ENCODE data around the gene AGR2.

AGR2 gene

GRCh38 chr7:16839646-16840045, 34.8 kb upstream of the AGR2 start:
- TF ChIP-seq EGR1 (IDR thresholded peaks at IDR 0.05) = no peak
- no peak for TF ChIP-seq FOXM1 (IDR thresholded peaks at IDR 0.05; ENCODE audit: borderline replicate concordance, low read depth)
- no peak for TF ChIP-seq CEBPB (IDR thresholded peaks at IDR 0.05)
- no peak for TF ChIP-seq EP300 (IDR thresholded peaks at IDR 0.05; ENCODE audit: borderline replicate concordance)
- TF ChIP-seq TEAD4 (IDR thresholded peaks at IDR 0.05) = no peak
- TF ChIP-seq NFIC (IDR thresholded peaks at IDR 0.05) = no peak
- no peak for TF ChIP-seq MAX (IDR thresholded peaks at IDR 0.05)
- no peak for TF ChIP-seq TAF1 (IDR thresholded peaks at IDR 0.05; ENCODE audit: low read depth)
- no peak for TF ChIP-seq CREB1 (IDR thresholded peaks at IDR 0.05; ENCODE audit: low read depth)
- TF ChIP-seq YY1 (IDR thresholded peaks at IDR 0.05; ENCODE audit: low read depth) = no peak
- no peak for TF ChIP-seq REST (IDR thresholded peaks at IDR 0.05; ENCODE audit: low read depth)
- TF ChIP-seq RAD21 (IDR thresholded peaks at IDR 0.05; ENCODE audit: low read depth) = no peak
- TF ChIP-seq TCF12 (IDR thresholded peaks at IDR 0.05; ENCODE audit: low read depth) = no peak
- no peak for TF ChIP-seq USF1 (IDR thresholded peaks at IDR 0.05)
- no peak for TF ChIP-seq ZBTB7A (IDR thresholded peaks at IDR 0.05; ENCODE audit: low read depth)

GRCh38 chr7:16838891-16839290, 34.1 kb upstream of the AGR2 start:
- TF ChIP-seq CEBPB (IDR thresholded peaks at IDR 0.05) (no peak), CREB1 (IDR thresholded peaks at IDR 0.05; ENCODE audit: low read depth) (no peak), EP300 (IDR thresholded peaks at IDR 0.05; ENCODE audit: borderline replicate concordance) (no peak), MAX (IDR thresholded peaks at IDR 0.05) (no peak), YY1 (IDR thresholded peaks at IDR 0.05; ENCODE audit: low read depth) (no peak), TEAD4 (IDR thresholded peaks at IDR 0.05) (no peak), ZBTB7A (IDR thresholded peaks at IDR 0.05; ENCODE audit: low read depth) (no peak), REST (IDR thresholded peaks at IDR 0.05; ENCODE audit: low read depth) (no peak), EGR1 (IDR thresholded peaks at IDR 0.05) (no peak), RAD21 (IDR thresholded peaks at IDR 0.05; ENCODE audit: low read depth) (no peak), FOXM1 (IDR thresholded peaks at IDR 0.05; ENCODE audit: borderline replicate concordance, low read depth) (no peak), USF1 (IDR thresholded peaks at IDR 0.05) (no peak), NFIC (IDR thresholded peaks at IDR 0.05) (no peak), TCF12 (IDR thresholded peaks at IDR 0.05; ENCODE audit: low read depth) (no peak), TAF1 (IDR thresholded peaks at IDR 0.05; ENCODE audit: low read depth) (no peak)

- TF ChIP-seq TEAD4 (IDR thresholded peaks at IDR 0.05) = no peak
- TF ChIP-seq YY1 (IDR thresholded peaks at IDR 0.05; ENCODE audit: low read depth) = no peak
Observed at GRCh38 chr7:16838386-16838785, 33.6 kb upstream of the AGR2 start.

DNA sequence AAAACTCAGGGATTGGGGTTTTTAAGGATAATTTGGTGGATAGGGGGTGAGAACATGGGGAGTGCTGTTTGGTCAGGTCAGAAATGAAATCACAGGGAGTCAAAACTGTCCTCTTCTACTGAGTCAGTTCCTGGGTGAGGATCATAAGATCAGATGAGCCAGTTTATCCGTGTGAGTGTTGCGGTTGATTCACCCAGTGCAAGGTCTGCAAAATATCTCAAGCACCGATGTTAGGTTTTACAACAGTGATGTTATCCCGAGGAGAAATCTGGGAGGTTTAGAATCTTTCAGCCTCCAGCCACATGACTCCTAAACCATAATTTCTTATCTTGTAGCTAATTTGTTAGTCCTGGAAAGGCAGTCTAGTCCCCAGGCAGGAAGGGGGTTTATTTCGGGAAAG, 31.7 kb upstream of the AGR2 start:
- TF ChIP-seq CEBPB (IDR thresholded peaks at IDR 0.05) = no peak
- no peak for TF ChIP-seq ZBTB7A (IDR thresholded peaks at IDR 0.05; ENCODE audit: low read depth)
- no peak for TF ChIP-seq REST (IDR thresholded peaks at IDR 0.05; ENCODE audit: low read depth)
- no peak for TF ChIP-seq NFIC (IDR thresholded peaks at IDR 0.05)
- no peak for TF ChIP-seq CREB1 (IDR thresholded peaks at IDR 0.05; ENCODE audit: low read depth)
- no peak for TF ChIP-seq RAD21 (IDR thresholded peaks at IDR 0.05; ENCODE audit: low read depth)
- TF ChIP-seq MAX (IDR thresholded peaks at IDR 0.05) = no peak
- TF ChIP-seq FOXM1 (IDR thresholded peaks at IDR 0.05; ENCODE audit: borderline replicate concordance, low read depth) = no peak
- no peak for TF ChIP-seq TCF12 (IDR thresholded peaks at IDR 0.05; ENCODE audit: low read depth)
- TF ChIP-seq YY1 (IDR thresholded peaks at IDR 0.05; ENCODE audit: low read depth) = no peak
- TF ChIP-seq USF1 (IDR thresholded peaks at IDR 0.05) = no peak
- no peak for TF ChIP-seq TAF1 (IDR thresholded peaks at IDR 0.05; ENCODE audit: low read depth)
- no peak for TF ChIP-seq EGR1 (IDR thresholded peaks at IDR 0.05)
- TF ChIP-seq EP300 (IDR thresholded peaks at IDR 0.05; ENCODE audit: borderline replicate concordance) = no peak
- TF ChIP-seq TEAD4 (IDR thresholded peaks at IDR 0.05) = no peak

Data from Ishikawa (cell line).